Memory B cell (primary cell): Measurements from ENCODE around the gene SMCO4.
A peak's percentile ranks its signal among the peaks of the same experiment; 100 is the strongest.

Source experiments
- ATAC-seq: fragments of 150-1000 bp; cut with Tn5 transposase; 2 replicates; pipeline ENCODE4 v1.10.0; 2021; ENCODE audit warnings: low read depth, mild to moderate bottlenecking, moderate library complexity
- DNase-seq, 2 donors: peaks; one replicate each; pipeline ENCODE4 v3.0.0; 2022; ENCODE audit warnings: low spot score in 2 of 2
- H3K27ac Mint-ChIP-seq: one replicate; pipeline ENCODE4 v1.8.0; 2022; ENCODE audit warnings: mild to moderate bottlenecking, moderate library complexity, mixed read lengths
- H3K27me3 Mint-ChIP-seq: one replicate; pipeline ENCODE4 v1.8.0; 2022; ENCODE audit warnings: mixed read lengths
- H3K36me3 Mint-ChIP-seq: one replicate; pipeline ENCODE4 v1.8.0; 2022; ENCODE audit warnings: mild to moderate bottlenecking, mixed read lengths
- H3K4me1 Mint-ChIP-seq: one replicate; pipeline ENCODE4 v1.8.0; 2022; ENCODE audit warnings: mixed read lengths
- H3K4me3 Mint-ChIP-seq: one replicate; pipeline ENCODE4 v1.8.0; 2022; ENCODE audit warnings: mild to moderate bottlenecking, moderate library complexity, mixed read lengths
- H3K9me3 Mint-ChIP-seq: one replicate; pipeline ENCODE4 v1.8.0; 2022; ENCODE audit warnings: mixed read lengths

The SMCO4 gene

GRCh38 chr11:93514712-93515111 lies 28.5 kb downstream of the SMCO4 start:
- DNase-seq: no peak
- Mint-ChIP-seq H3K4me3 (no peak overlapping the region), H3K27ac (no peak overlapping the region), H3K27me3 (no peaks in the 10 kb centered on the region), H3K4me1 (peaks cover 17% of the 10 kb centered on the region), H3K36me3 (no peaks in the 10 kb centered on the region), H3K9me3 (peaks cover 2% of the 10 kb centered on the region)
- no peak for ATAC-seq

- H3K36me3 Mint-ChIP-seq: no peaks in the 10 kb centered on the region
- peaks cover 11% of the 10 kb centered on the region for H3K4me1 Mint-ChIP-seq
- no peaks in the 10 kb centered on the region for H3K27me3 Mint-ChIP-seq
- H3K4me3 Mint-ChIP-seq: no peak overlapping the region
- H3K9me3 Mint-ChIP-seq: peaks cover 2% of the 10 kb centered on the region
- H3K27ac Mint-ChIP-seq: no peak overlapping the region
- ATAC-seq: no peak
- no peak for DNase-seq
These were observed 29.4 kb downstream of the SMCO4 start for GRCh38 chr11:93513772-93514171.

DNA sequence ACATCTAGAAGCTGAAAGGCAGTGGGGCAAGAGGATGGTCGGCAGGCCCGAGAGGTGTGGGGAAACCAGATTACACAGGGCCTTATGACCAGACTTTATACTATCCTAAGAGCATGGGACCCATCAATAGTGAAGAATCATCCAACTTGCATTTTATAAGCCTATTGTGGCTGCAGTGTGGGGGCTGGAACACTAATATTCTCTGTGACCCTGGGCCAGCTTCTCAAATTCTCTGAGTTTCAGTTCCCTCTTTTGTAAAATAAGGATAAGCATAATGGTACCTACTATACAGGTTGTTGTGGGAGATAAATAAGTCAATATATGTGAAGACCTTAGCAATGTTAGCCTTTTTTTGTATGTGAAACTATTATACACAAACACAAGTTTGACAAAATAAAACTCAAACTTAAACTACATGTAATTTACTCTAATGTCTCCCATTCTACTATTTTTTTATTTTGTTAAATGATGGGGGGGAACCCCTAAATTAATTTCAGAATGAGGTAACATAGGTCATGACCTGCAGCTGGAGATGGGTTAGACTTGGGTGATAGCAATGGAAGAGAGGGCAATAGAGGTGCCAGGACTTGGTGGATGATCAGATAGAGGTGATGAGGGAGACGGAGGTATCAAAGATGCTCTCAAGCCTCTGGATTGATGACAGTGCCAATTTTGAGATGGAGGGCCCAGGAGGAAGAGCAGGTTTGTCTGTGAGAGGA lies 30.1 kb downstream of the SMCO4 start:
- Mint-ChIP-seq H3K4me3 (no peak overlapping the region), H3K36me3 (peaks cover 2% of the 10 kb centered on the region), H3K4me1 (peaks cover 11% of the 10 kb centered on the region), H3K27me3 (no peaks in the 10 kb centered on the region), H3K27ac (no peak overlapping the region), H3K9me3 (peaks cover 4% of the 10 kb centered on the region)
- peak; percentile 89 for ATAC-seq
- DNase-seq: no peak

DNA sequence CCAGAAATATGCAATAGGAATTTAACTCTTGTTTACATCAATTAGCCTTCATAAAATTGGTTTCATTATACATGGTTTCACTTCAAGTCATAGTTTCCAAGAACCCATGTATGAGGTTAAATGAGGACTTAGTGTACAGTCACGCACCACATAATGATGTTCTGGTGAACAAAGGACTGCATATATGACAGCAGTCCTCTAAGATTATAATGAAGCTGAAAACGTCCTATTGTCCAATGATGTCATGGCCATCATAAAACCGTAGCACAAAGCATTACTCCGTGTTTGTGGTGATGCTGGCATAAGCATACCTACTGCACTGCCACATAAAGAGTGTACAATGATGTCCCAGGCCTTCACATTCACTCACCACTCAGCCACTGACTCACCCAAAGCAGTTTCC lies 31.1 kb downstream of the SMCO4 start:
- no peak overlapping the region for H3K27ac Mint-ChIP-seq
- DNase-seq (no peak), ATAC-seq (no peak)
- no peaks in the 10 kb centered on the region for H3K27me3 Mint-ChIP-seq
- H3K4me3 Mint-ChIP-seq: no peak overlapping the region
- peaks cover 2% of the 10 kb centered on the region for H3K36me3 Mint-ChIP-seq
- peaks cover 4% of the 10 kb centered on the region for H3K9me3 Mint-ChIP-seq
- H3K4me1 Mint-ChIP-seq: peaks cover 9% of the 10 kb centered on the region

GRCh38 chr11:93510196-93510873 lies 32.9 kb downstream of the SMCO4 start:
- H3K36me3 Mint-ChIP-seq: peaks cover 2% of the 10 kb centered on the region
- no peak overlapping the region for H3K4me3 Mint-ChIP-seq
- no peaks in the 10 kb centered on the region for H3K27me3 Mint-ChIP-seq
- DNase-seq (no peak), ATAC-seq (no peak)
- H3K4me1 Mint-ChIP-seq: peaks cover 9% of the 10 kb centered on the region
- H3K27ac Mint-ChIP-seq: no peak overlapping the region
- peaks cover 4% of the 10 kb centered on the region for H3K9me3 Mint-ChIP-seq

GRCh38 chr11:93507517-93507916 lies 35.7 kb downstream of the SMCO4 start:
- H3K27me3 Mint-ChIP-seq: no peaks in the 10 kb centered on the region
- no peak for ATAC-seq
- no peak overlapping the region for H3K4me3 Mint-ChIP-seq
- H3K9me3 Mint-ChIP-seq: peaks cover 3% of the 10 kb centered on the region
- H3K27ac Mint-ChIP-seq: no peak overlapping the region
- no peak for DNase-seq
- H3K36me3 Mint-ChIP-seq: peaks cover 7% of the 10 kb centered on the region
- H3K4me1 Mint-ChIP-seq: peaks cover under 1% of the 10 kb centered on the region

DNA sequence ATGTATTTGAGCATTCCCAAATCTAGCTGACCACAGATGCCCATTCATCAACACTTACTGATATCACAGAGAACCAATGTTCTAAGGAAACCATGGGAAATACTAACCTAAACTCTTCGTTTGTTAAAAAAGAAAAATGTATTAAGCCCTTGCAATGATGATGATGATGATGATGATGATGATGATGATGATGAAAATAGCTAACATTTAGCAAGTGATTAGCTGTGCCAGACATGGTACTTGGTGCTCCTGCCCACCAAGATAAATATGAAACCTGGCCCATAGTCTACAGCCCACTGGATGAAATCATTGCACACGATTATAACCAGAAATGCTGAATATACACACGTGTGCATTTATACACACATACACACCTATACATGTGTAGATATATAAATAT lies 37.5 kb downstream of the SMCO4 start:
- peaks cover 3% of the 10 kb centered on the region for H3K9me3 Mint-ChIP-seq
- no peak for ATAC-seq
- H3K27me3 Mint-ChIP-seq: no peaks in the 10 kb centered on the region
- H3K4me3 Mint-ChIP-seq: no peak overlapping the region
- H3K4me1 Mint-ChIP-seq: no peaks in the 10 kb centered on the region
- H3K27ac Mint-ChIP-seq: no peak overlapping the region
- peaks cover 7% of the 10 kb centered on the region for H3K36me3 Mint-ChIP-seq
- DNase-seq: no peak

DNA sequence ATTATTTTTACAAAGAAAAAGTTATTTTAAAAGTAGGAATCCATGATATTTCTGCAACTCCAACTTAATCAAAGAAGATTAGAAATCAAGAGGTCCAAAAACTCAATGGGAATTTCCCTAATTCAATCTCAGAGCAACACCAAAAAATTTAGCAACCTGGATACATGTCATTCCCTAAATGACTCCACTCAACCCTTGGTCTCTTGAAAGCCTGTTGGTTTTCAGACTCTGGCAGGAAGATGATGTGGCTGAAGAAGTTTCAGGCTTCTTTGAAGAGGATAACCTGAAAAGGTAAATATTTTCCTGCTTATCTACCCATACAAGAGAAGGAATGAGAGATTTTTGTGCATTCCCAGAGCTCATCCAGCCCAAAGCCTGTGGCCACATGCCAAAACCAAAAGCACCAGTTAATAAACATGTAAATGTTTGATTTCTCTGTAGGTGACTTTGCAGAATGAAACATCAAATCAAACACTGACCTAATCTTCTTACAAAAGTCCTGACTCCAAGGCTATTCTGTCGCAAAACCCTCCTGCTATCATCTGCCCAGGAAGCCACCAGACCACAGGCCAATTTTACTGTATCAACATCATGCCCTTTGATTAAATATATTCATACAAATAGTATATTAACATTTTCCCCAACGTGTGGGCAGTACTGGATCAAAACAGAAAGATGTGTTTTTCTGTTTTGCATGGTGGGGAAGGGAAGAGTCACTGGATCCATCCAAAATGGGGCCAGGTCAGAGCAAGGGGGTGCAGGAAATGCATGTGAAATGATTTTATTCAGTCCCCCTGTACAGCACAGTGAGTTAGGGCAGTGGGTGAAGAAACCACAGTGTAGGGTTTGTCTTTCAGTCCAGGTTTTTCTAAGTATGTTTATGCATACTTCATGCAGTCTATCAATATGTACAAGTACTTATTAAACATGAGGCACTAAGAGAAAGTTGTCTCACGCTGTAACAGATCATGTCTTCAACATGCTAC lies 38.8 kb downstream of the SMCO4 start:
- H3K9me3 Mint-ChIP-seq: peaks cover 3% of the 10 kb centered on the region
- H3K4me3 Mint-ChIP-seq: no peak overlapping the region
- no peaks in the 10 kb centered on the region for H3K4me1 Mint-ChIP-seq
- no peaks in the 10 kb centered on the region for H3K27me3 Mint-ChIP-seq
- peaks cover 7% of the 10 kb centered on the region for H3K36me3 Mint-ChIP-seq
- DNase-seq (no peak), ATAC-seq (no peak)
- H3K27ac Mint-ChIP-seq: no peak overlapping the region

GRCh38 chr11:93501856-93502255 lies 41.3 kb downstream of the SMCO4 start:
- Mint-ChIP-seq H3K4me3 (no peak overlapping the region), H3K27ac (no peak overlapping the region), H3K36me3 (peaks cover 11% of the 10 kb centered on the region), H3K9me3 (peaks cover 1% of the 10 kb centered on the region), H3K4me1 (no peaks in the 10 kb centered on the region), H3K27me3 (no peaks in the 10 kb centered on the region)
- no peak for DNase-seq
- no peak for ATAC-seq

GRCh38 chr11:93500759-93501158 lies 42.4 kb downstream of the SMCO4 start:
- ATAC-seq: no peak
- Mint-ChIP-seq H3K27ac (no peak overlapping the region), H3K36me3 (peaks cover 15% of the 10 kb centered on the region), H3K4me1 (no peaks in the 10 kb centered on the region), H3K9me3 (peaks cover 1% of the 10 kb centered on the region), H3K27me3 (no peaks in the 10 kb centered on the region), H3K4me3 (no peak overlapping the region)
- no peak for DNase-seq

DNA sequence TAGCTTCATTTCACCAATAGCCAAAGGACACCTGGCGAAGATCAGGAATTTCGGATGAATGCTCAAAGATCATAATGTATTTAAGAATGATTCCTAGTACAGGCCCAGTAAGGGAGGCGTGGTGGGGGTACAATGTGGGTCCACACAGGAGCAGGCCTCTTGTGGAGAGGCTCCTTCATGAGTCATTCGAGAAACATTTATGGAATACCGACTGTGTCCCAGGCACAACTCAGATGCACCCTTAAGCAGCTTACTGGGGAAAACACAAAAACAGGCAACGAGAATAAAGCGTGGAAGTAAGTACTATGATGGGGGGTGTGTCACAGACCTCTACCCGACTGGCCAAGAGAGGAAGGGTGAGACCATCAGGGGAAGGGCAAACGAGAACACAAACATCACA lies 44.5 kb downstream of the SMCO4 start:
- H3K4me3 Mint-ChIP-seq: no peak overlapping the region
- H3K27ac Mint-ChIP-seq: no peak overlapping the region
- DNase-seq (no peak), ATAC-seq (no peak)
- peaks cover 17% of the 10 kb centered on the region for H3K36me3 Mint-ChIP-seq
- no peaks in the 10 kb centered on the region for H3K27me3 Mint-ChIP-seq
- H3K4me1 Mint-ChIP-seq: no peaks in the 10 kb centered on the region
- H3K9me3 Mint-ChIP-seq: peaks cover 1% of the 10 kb centered on the region

DNA sequence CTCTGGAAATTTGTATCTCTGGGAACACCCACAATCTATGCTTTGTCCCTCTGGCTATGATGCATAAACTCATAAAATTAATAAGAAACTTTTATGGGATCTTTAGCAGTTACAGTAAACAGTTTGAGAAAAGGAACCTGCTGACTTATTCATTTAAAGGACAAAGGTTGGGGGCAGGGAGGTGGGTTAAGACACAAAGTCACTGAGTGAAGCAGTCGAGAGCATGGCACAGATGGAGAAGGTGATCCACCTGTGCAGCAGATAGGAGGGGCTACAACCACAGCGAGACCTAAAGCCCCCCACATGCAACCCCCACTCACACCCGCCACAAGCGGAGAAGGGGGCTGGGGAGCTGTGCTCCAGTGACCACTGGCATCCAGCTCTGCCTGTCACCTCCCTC lies 45.0 kb downstream of the SMCO4 start:
- Mint-ChIP-seq H3K27me3 (no peaks in the 10 kb centered on the region), H3K9me3 (no peaks in the 10 kb centered on the region), H3K27ac (no peak overlapping the region)

GRCh38 chr11:93497596-93497995 lies 45.6 kb downstream of the SMCO4 start:
- H3K27ac Mint-ChIP-seq: no peak overlapping the region
- no peaks in the 10 kb centered on the region for H3K27me3 Mint-ChIP-seq
- H3K4me3 Mint-ChIP-seq: no peak overlapping the region
- no peaks in the 10 kb centered on the region for H3K4me1 Mint-ChIP-seq
- ATAC-seq (no peak), DNase-seq (no peak)
- peaks cover 12% of the 10 kb centered on the region for H3K36me3 Mint-ChIP-seq
- no peaks in the 10 kb centered on the region for H3K9me3 Mint-ChIP-seq

More for the DNA sequence above, 45.0 kb downstream of the SMCO4 start:
- no peak overlapping the region for H3K4me3 Mint-ChIP-seq
- no peak for DNase-seq
- no peaks in the 10 kb centered on the region for H3K4me1 Mint-ChIP-seq
- H3K36me3 Mint-ChIP-seq: peaks cover 14% of the 10 kb centered on the region
- ATAC-seq: no peak

DNA sequence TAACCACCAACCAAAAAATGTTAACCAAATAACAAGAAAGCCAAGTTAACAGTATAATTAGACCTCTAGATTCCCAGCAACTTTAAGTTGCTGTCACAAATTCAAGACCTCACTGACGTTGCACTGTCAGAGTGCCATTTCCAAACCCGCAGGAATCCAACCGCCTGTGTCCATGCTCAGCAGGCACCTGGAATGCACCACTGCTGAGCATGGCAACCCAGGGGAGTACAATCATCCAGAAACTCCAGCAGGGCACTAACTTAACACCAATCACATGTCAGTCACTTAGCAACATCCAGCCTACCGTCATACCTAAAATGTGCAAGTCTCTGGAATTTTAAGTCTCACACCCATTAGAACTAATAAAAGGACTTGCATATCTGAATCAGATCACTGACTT lies 48.8 kb downstream of the SMCO4 start:
- H3K9me3 Mint-ChIP-seq: no peaks in the 10 kb centered on the region
- peaks cover 12% of the 10 kb centered on the region for H3K36me3 Mint-ChIP-seq
- ATAC-seq (no peak), DNase-seq (no peak)
- no peak overlapping the region for H3K27ac Mint-ChIP-seq
- H3K4me1 Mint-ChIP-seq: no peaks in the 10 kb centered on the region
- H3K27me3 Mint-ChIP-seq: no peaks in the 10 kb centered on the region
- no peak overlapping the region for H3K4me3 Mint-ChIP-seq
